ENCODE data around the gene FAM25G. TPM values are rescaled to one million over a fixed set of nuclear protein-coding genes. Genes with fewer than 3 reads are reported as not detected.
"Not testable (repeated sequence)": the region's sequence is repeated elsewhere in the genome, so short reads cannot be mapped to it uniquely, and the experiment has no call there.

The FAM25G gene
- polyA plus RNA-seq, 1 experiment = not detected

DNA sequence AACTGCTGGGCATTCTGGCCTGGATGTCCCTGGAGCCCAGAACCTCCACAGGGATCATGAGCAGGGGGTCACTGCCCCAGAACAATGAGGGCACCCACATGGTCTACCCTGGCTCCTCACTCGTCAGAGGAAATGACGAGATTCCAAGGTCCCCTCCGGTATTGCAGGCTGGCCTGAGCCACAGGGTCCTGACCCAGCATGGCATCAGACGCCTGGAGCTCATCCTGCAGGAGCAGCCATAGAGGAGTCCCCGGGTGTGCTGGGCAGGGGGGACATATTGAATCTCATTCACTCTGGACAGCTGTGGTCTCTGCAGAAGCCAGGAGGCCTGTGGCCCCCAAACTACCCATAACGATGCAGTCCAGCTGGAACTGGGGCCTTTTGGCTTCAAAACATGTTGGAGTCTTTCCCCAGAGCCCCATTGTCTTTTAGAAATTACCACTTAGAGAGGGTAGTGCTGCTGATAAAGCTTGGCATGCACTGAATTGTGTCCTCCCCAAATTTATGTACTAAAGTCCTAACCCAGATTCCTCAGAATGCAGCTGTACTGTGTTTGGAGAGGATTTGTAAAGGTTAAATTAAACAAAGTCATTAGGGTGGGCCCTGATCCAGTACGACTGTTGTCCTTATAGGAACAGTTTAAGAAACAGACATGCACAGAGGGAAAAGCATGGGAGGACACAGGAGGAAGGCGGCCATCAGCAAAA, 35.3 kb downstream of the FAM25G start:
- TF ChIP-seq, protein P1, sequence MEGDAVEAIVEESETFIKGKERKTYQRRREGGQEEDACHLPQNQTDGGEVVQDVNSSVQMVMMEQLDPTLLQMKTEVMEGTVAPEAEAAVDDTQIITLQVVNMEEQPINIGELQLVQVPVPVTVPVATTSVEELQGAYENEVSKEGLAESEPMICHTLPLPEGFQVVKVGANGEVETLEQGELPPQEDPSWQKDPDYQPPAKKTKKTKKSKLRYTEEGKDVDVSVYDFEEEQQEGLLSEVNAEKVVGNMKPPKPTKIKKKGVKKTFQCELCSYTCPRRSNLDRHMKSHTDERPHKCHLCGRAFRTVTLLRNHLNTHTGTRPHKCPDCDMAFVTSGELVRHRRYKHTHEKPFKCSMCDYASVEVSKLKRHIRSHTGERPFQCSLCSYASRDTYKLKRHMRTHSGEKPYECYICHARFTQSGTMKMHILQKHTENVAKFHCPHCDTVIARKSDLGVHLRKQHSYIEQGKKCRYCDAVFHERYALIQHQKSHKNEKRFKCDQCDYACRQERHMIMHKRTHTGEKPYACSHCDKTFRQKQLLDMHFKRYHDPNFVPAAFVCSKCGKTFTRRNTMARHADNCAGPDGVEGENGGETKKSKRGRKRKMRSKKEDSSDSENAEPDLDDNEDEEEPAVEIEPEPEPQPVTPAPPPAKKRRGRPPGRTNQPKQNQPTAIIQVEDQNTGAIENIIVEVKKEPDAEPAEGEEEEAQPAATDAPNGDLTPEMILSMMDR (IDR thresholded peaks at IDR 0.05; ENCODE audit: insufficient read depth, low read depth, low read length) = no peak
- no peak overlapping the region for H3K4me3 ChIP-seq (ENCODE audit: low read depth, low read length)
- ChIA-PET CTCF (interaction anchor here (1.1 to 1.4 kb wide), 3 partner anchors 16 to 95 kb away, joined by 4 read pairs; no protein-coding TSS in a partner anchor), POLR2A (no interaction called here)
- H3K36me3 ChIP-seq (ENCODE audit: control insufficient read depth, insufficient read depth, low read length) = no peaks in the 10 kb centered on the region
- no peak for DNase-seq (ENCODE audit: low read depth)
- peaks cover 6% of the 10 kb centered on the region for H3K27me3 ChIP-seq (ENCODE audit: control insufficient read depth, insufficient read depth, low read length)

DNA sequence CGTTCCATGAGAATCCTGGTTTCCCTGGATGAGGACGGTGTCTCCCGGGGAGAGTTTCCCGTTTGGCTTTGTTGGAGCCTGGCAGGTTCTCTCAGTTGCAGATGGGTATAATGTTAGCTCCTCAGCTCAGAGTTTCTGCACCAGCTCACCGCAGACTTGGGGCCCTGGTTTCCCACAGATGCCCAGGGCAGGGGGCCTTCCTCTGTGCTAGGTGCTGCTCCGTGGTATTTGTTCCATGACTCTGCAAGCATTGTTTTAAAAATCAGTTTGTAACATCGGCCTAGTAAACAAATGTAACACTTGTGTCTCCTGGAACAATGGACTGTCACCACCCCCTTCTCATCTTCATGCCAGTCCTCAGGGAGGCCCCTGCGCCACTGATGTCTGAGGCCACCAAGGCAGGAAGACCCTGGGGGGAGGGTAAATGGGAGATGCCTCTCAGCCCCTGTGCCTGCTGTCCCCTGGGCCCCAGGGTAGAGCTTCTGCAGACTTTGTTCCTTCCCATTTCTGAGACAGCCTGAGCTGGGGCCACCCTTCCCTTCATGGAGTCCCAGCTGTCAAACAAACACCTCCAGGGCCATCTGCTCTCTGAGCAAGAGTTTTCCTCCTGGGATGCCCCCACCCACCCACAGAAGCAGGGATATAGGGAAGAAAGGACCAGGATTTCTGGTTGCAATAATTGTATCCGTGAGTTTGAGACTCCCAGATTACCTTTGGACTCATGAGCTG, 36.0 kb downstream of the FAM25G start:
- CTCF ChIA-PET = interaction anchor here (1.1 to 2.7 kb wide), 4 partner anchors 16 to 94 kb away, joined by 4 to 8 read pairs (median 4); no protein-coding TSS in a partner anchor
- POLR2A ChIA-PET = not testable (repeated sequence)

GRCh38 chr10:47454780-47455058, 36.8 kb downstream of the FAM25G start:
- TF ChIP-seq, protein P1 (IDR thresholded peaks at IDR 0.05; ENCODE audit: insufficient read depth, low read depth, low read length) = no peak
- Histone ChIP-seq H3K27me3 (ENCODE audit: control insufficient read depth, insufficient read depth, low read length) (peaks cover 6% of the 10 kb centered on the region), H3K4me3 (ENCODE audit: low read depth, low read length) (no peak overlapping the region), H3K36me3 (ENCODE audit: control insufficient read depth, insufficient read depth, low read length) (no peaks in the 10 kb centered on the region)
- CTCF ChIA-PET = interaction anchor here (1.1 to 2.7 kb wide), 2 partner anchors 15 to 16 kb away, joined by 4 to 8 read pairs; no protein-coding TSS in a partner anchor
- POLR2A ChIA-PET = no interaction called here
- DNase-seq (ENCODE audit: low read depth) = no peak

More for the DNA sequence above, 36.0 kb downstream of the FAM25G start:
- not testable (repeated sequence) for H3K36me3 ChIP-seq (ENCODE audit: control insufficient read depth, insufficient read depth, low read length); DNase-seq (ENCODE audit: low read depth); H3K4me3 ChIP-seq (ENCODE audit: low read depth, low read length); H3K27me3 ChIP-seq (ENCODE audit: control insufficient read depth, insufficient read depth, low read length)

DNA sequence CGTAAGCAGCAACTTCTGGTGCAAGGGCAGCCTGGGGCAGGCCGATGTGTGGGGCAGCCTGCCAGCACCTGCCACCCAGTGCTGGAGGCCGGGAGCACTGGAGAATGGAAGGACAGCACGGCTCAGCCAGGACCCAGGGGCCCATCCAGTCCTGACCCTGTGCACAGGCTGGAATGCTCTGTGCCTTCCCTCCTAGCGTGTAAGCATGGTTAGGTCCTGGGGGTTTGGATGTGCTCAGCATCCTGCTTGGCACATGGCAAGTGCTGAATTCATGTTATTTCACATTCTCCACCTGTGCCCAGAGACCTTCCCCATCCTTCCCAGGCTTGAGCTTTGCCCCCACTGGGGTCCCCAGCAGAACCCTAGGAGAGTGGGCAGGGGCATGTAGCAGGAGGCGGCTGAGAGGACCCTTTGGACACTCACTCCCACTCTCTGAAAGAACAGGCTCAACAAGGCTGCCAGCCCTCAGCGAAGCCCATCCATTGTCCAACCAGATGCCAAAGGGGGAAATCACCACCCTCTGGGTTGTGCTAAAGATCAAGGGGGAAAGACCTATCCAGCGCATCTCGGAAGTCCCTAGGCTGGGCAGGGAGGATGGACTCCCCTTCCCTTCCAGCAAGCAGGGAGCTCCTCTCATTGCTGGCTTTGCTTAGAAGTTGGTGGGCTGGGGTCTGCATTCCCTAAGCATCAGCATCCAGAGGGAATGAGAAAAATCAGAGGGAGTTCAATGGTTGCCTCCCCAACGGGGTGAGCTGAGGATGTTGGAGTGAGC, 37.3 kb downstream of the FAM25G start:
- no peak for DNase-seq (ENCODE audit: low read depth)
- ChIA-PET POLR2A (no interaction called here), CTCF (interaction anchor here (2.7 kb wide), 1 partner anchor 16 kb away, joined by 8 read pairs; no protein-coding TSS in a partner anchor)
- peaks cover 6% of the 10 kb centered on the region for H3K27me3 ChIP-seq (ENCODE audit: control insufficient read depth, insufficient read depth, low read length)
- no peak overlapping the region for H3K4me3 ChIP-seq (ENCODE audit: low read depth, low read length)
- H3K36me3 ChIP-seq (ENCODE audit: control insufficient read depth, insufficient read depth, low read length) = no peaks in the 10 kb centered on the region
- TF ChIP-seq, protein P1 (IDR thresholded peaks at IDR 0.05; ENCODE audit: insufficient read depth, low read depth, low read length) = no peak

DNA sequence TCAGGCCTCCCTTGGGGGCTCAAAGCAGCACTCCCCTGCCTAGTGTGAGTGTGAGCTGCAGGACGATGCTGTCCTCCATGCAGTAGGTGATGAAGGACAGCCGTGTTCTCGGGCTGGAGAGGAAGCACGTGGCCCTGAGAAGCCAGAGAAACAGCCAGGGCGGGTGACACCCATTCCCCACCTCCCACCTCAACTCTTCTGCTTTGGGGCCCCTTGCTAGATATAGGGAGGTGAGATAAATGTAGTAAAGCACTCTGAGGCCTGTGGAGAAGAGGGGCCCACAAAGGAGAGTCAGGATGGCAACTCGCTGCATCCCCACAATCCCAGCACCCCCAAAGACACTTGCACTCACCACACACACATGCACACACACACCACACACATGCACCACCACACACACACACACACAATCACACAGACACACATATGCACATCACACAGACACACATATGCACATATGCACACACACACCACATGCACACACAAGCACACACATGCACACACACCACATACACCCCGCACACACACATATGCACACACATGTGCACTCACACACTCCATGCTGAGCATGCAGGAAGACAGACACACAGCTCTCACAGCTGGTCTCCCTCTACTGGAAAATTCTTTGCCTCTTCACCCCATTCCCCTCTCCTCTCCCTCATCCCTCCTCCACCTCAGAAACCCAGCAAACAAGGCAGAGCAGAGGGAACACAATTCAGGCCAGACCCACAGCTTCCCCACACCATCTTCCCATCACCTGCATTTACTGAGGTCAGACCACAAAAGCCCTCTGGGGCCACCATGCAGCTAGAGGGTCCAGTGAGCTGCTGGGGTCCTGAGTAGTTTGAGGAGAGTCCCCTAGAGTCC, 38.1 kb downstream of the FAM25G start:
- TF ChIP-seq, protein P1 (IDR thresholded peaks at IDR 0.05; ENCODE audit: insufficient read depth, low read depth, low read length) = no peak
- ChIA-PET POLR2A (no interaction called here), CTCF (interaction anchor here (2.7 kb wide), 1 partner anchor 15 kb away, joined by 8 read pairs; no protein-coding TSS in a partner anchor)
- H3K4me3 ChIP-seq (ENCODE audit: low read depth, low read length) = no peak overlapping the region
- H3K27me3 ChIP-seq (ENCODE audit: control insufficient read depth, insufficient read depth, low read length) = peaks cover 6% of the 10 kb centered on the region
- no peak for DNase-seq (ENCODE audit: low read depth)
- no peaks in the 10 kb centered on the region for H3K36me3 ChIP-seq (ENCODE audit: control insufficient read depth, insufficient read depth, low read length)
